Uterus (tissue), 4 donors: ENCODE data around the gene COL13A1. TPM values are rescaled to one million over a fixed set of nuclear protein-coding genes. Genes with fewer than 3 reads are reported as not detected.

Experiments
- DNase-seq, 2 donors: peaks; one replicate each; pipeline ENCODE4 v3.0.0-alpha.2; 2019 to 2020
- H3K27ac ChIP-seq, 2 donors: fragments of 200-600 bp; sonication (generic); 1 replicate in 1 of 2; 2 replicates in 1 of 2; pipeline ENCODE4 v1.5.1; 2016 to 2018
- H3K27me3 ChIP-seq, 2 donors: fragments of 200-600 bp; sonication (generic); one replicate each; pipeline ENCODE4 v1.5.1; 2018 to 2019; ENCODE audit warnings: control low read depth in 1 of 2
- H3K36me3 ChIP-seq, 2 donors: fragments of 200-600 bp; sonication (generic); one replicate each; pipeline ENCODE4 v1.5.1; 2019; ENCODE audit warnings: control low read depth in 1 of 2
- H3K4me1 ChIP-seq, 2 donors: fragments of 200-600 bp; sonication (generic); one replicate each; pipeline ENCODE4 v1.5.1; 2018 to 2019; ENCODE audit warnings: control low read depth in 1 of 2
- H3K4me3 ChIP-seq, 2 donors: fragments of 200-600 bp; sonication (generic); 1 replicate in 1 of 2; 2 replicates in 1 of 2; pipeline ENCODE4 v1.5.1; 2018 to 2019; ENCODE audit warnings: mild to moderate bottlenecking in 1 of 2
- H3K9me3 ChIP-seq, 2 donors: fragments of 200-600 bp; sonication (generic); one replicate each; pipeline ENCODE4 v1.5.1; 2019; ENCODE audit warnings: control low read depth in 1 of 2
- CTCF ChIP-seq, 4 experiments: fragments of 200-600 bp in 2 of 4; fragments of 450-650 bp in 2 of 4; sonication (generic) in 2 of 4; IDR thresholded peaks; one replicate each; pipeline ENCODE4 v1.5.1; 2016 to 2019; ENCODE audit warnings: antibody characterized with exemption in 4 of 4, mild to moderate bottlenecking in 2 of 4, moderate library complexity in 1 of 4
- POLR2A ChIP-seq, 2 donors: fragments of 450-650 bp; IDR thresholded peaks; one replicate each; pipeline ENCODE4 v1.6.1; 2016; ENCODE audit warnings: antibody characterized with exemption in 2 of 2, mild to moderate bottlenecking in 1 of 2, moderate library complexity in 1 of 2
- intact Hi-C: fragments of 100-400 bp; cut with DNase I; formaldehyde crosslinking; loops from one replicate; pipeline ENCODE4 v1.15.1; 2023; ENCODE audit warnings: low total_unique reads
- total RNA-seq, 4 donors: library from RNA; depleted of rRNA in 3 of 4; stranded (reverse); fragments of >200 nt in 3 of 4; gene quantifications; one replicate each; pipeline versions ENCODE4 v1.1.0 to v1.2.4, GENCODE V29; 2014 to 2023
- donor health status: DM: yes; HTN: yes; CAD: no.

COL13A1 gene
- total RNA-seq, 4 donors from 2014 or later, result 2.1 to 13.9 (median 3.6) TPM; not detected in 1

DNA sequence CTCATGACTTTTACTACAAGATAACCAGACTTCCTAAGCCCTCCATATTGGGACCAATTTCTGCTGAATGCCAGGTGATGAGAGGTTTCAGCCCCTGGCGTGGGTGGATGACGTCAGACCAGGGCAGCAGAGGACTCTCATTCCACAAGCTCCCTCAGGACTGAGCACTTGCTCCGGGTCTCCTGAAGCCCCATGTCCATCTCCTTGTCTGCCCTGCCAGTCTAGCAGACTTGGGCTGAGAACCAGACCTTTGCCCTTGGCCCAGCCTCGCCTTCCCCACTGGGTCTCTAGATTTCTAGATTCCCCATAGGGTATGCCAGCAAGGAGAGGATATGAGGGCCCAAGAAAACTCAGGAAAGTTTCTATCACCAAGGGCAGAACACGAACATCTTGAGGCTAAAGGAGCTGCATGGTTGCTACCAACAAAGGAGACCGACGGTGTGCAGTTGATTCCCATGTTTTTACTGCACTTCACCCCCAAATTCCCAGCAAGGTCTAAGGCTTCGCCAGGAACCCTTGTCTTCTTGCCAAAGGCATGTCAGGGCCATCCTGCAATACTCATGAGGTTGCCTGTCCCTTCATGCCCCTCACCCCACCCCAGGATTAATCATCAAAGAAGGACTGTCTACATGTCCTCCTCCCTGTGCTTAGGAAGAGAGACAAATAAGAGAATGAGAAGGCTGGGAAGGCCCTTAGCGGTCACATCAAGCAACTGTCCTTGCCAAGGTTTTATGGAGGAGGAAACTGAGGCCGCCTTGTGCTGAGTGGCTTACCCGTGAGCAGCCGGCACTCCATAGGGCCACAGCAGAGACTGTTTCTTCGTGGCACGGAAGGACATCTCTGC is 154.4 kb downstream of the COL13A1 start:
- H3K9me3 ChIP-seq, result no peaks in the 10 kb centered on the region
- intact Hi-C loops, result no loop called here
- TF ChIP-seq CTCF (IDR thresholded peaks at IDR 0.05), result no peak
- TF ChIP-seq POLR2A (IDR thresholded peaks at IDR 0.05), result no peak
- no peaks in the 10 kb centered on the region for H3K36me3 ChIP-seq
- no peaks in the 10 kb centered on the region for H3K4me1 ChIP-seq
- no peak for DNase-seq
- H3K4me3 ChIP-seq, result no peak overlapping the region
- no peaks in the 10 kb centered on the region for H3K27me3 ChIP-seq
- H3K27ac ChIP-seq, result no peak overlapping the region

DNA sequence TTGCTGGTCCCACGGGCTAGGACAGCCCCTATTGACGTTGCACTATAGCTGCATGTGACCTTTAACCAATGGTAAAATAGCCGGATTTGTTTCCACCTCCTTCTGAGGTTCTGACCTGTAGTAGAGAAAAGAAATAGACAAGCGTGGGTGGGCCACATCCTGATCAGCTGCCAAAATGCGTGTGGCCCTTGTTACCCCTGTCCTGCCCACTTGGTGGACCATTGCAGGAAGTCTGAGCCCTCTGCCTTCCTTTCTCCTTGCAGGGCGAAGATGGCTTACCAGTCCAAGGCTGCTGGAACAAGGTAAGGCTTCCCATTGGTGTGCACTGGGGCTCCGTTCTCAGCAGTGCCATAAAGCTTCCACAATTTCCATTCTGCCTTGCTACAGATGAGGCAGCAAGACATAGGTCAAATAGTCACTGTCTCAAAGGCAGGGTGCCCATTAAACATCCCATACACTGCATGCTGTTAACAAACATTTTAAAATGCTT is 155.1 kb downstream of the COL13A1 start:
- Histone ChIP-seq H3K4me3 (no peak overlapping the region), H3K36me3 (no peaks in the 10 kb centered on the region), H3K27me3 (no peaks in the 10 kb centered on the region), H3K27ac (no peak overlapping the region), H3K9me3 (no peaks in the 10 kb centered on the region), H3K4me1 (no peaks in the 10 kb centered on the region)
- TF ChIP-seq CTCF (IDR thresholded peaks at IDR 0.05) (no peak), POLR2A (IDR thresholded peaks at IDR 0.05) (no peak)
- intact Hi-C loops, result no loop called here
- DNase-seq, result no peak

- intact Hi-C loops, result no loop called here
- TF ChIP-seq CTCF (IDR thresholded peaks at IDR 0.05) (no peak), POLR2A (IDR thresholded peaks at IDR 0.05) (no peak)
- no peaks in the 10 kb centered on the region for H3K4me1 ChIP-seq
- no peaks in the 10 kb centered on the region for H3K27me3 ChIP-seq
- no peaks in the 10 kb centered on the region for H3K9me3 ChIP-seq
- no peak overlapping the region for H3K27ac ChIP-seq
- H3K36me3 ChIP-seq, result no peaks in the 10 kb centered on the region
- no peak overlapping the region for H3K4me3 ChIP-seq
- DNase-seq, result no peak
Observed at GRCh38 chr10:69957241-69957885, 155.7 kb downstream of the COL13A1 start.

DNA sequence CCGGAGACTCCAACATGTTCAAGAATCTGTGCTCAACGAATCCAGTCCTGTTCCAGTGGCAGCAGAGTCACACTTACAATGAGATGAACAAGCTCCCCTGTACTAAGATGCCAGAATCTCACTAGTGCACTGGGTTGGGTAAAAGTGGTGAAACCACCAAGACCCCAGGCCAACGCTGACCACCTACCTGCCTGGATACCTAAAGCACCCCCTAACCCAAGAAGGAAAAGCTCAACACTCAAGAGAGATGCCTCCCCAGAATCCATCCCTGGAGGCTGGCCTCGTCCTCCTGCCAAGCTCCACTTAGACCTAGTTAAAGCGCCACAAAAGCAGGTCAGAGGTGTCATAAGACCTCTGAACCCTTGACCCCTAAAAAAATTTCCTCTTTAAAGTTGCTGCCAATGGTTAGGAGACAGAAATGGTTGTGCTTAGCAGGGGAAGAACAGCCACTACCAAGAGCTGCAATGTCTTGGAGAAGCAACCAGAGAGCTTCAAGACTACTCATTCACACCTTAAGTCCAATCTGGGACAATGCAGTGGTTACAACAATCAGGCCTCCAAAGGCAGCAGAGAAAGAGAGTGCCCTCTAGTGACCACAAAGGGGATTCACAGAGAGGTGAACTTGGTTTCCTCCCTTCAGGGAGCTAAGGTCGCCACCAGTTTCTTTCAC is 156.3 kb downstream of the COL13A1 start:
- H3K36me3 ChIP-seq, result no peaks in the 10 kb centered on the region
- peak in 3 of 4 experiments; percentile 26 to 34 (median 32) for TF ChIP-seq CTCF (IDR thresholded peaks at IDR 0.05)
- TF ChIP-seq POLR2A (IDR thresholded peaks at IDR 0.05), result no peak
- H3K4me1 ChIP-seq, result no peaks in the 10 kb centered on the region
- H3K27me3 ChIP-seq, result no peaks in the 10 kb centered on the region
- DNase-seq, result no peak
- no peak overlapping the region for H3K27ac ChIP-seq
- intact Hi-C loops, result no loop called here
- H3K4me3 ChIP-seq, result no peak overlapping the region
- H3K9me3 ChIP-seq, result no peaks in the 10 kb centered on the region

GRCh38 chr10:69958556-69958902 is 156.8 kb downstream of the COL13A1 start:
- H3K4me3 ChIP-seq, result no peak overlapping the region
- no peaks in the 10 kb centered on the region for H3K4me1 ChIP-seq
- intact Hi-C loops, result no loop called here
- H3K27me3 ChIP-seq, result no peaks in the 10 kb centered on the region
- H3K9me3 ChIP-seq, result no peaks in the 10 kb centered on the region
- H3K36me3 ChIP-seq, result no peaks in the 10 kb centered on the region
- no peak for TF ChIP-seq POLR2A (IDR thresholded peaks at IDR 0.05)
- no peak for TF ChIP-seq CTCF (IDR thresholded peaks at IDR 0.05)
- no peak for DNase-seq
- no peak overlapping the region for H3K27ac ChIP-seq
